ENCODE measurements around the gene KLF6.

DNA sequence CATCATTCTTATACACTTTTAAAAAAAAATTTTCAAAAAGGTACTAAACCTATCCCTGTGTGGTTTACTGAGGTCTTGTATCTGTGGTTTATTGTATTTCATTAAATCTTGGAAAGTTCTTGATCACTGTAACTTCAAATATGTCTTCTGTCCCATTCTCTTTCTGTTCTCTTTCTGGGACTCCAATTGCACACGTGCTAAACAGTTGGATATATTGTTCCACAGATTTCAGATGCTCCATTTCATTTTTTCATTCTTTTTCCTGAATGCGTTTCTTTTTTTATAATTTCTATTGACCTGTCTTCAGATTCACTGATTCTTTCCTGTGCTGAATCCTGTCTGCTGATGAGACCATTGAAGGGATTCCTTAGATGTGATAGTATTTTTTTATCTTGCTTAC, 4.6 kb upstream of the KLF6 start:
- TF ChIP-seq EZH2 (IDR thresholded peaks at IDR 0.05; ENCODE audit: borderline replicate concordance, low read depth, low read length, poor library complexity, severe bottlenecking) (no peak), CTCF (conservative IDR thresholded peaks at IDR 0.05; ENCODE audit: low read depth, low read length) (no peak)

All from A673 (cell line).